ENCODE data around the gene CDK15.

GRCh38 chr2:201931951-201932350, 125.6 kb downstream of the CDK15 start:
- no peak for TF ChIP-seq CTCF (IDR thresholded peaks at IDR 0.05)
- TF ChIP-seq POLR2A (IDR thresholded peaks at IDR 0.05): no peak

Measured in right lobe of liver (tissue), 4 donors.